Measurements from ENCODE around the gene SPTB. TPM values are rescaled to one million over a fixed set of nuclear protein-coding genes. Genes with fewer than 3 reads are reported as not detected.

The SPTB gene
- total and polyA plus RNA-seq, 9 of the 15 experiments (the other 6 are each of a cell fraction or from before 2014, with no cell fraction given), result 0.21 to 45.9 (median 11.7) TPM

GRCh38 chr14:64732066-64732465 is 147.6 kb downstream of the SPTB start (continued):
- TF ChIP-seq CBX8 (IDR thresholded peaks at IDR 0.05; ENCODE audit: borderline replicate concordance, extremely low read depth, low read depth, low read length, poor library complexity, severe bottlenecking), result no peak
- no peak for TF ChIP-seq NFE2 (IDR thresholded peaks at IDR 0.05; ENCODE audit: low read depth)

GRCh38 chr14:64731141-64731581 is 148.5 kb downstream of the SPTB start:
- H3K9ac ChIP-seq (ENCODE audit: insufficient read depth in 1 of 2, low read depth in 2 of 2, low read length in 2 of 2), result no peak overlapping the region
- in situ Hi-C loops (cut with MboI), result no loop called here
- H3K4me2 ChIP-seq (ENCODE audit: insufficient read depth, low read length), result no peak overlapping the region
- 2% methylated on average over 7 of the region's 15 CpGs for WGBS (ENCODE audit: insufficient coverage, low coverage, missing lambda C conversion rate)
- no peak overlapping the region for H3K4me3 ChIP-seq
- no peaks in the 10 kb centered on the region for H3K36me3 ChIP-seq (ENCODE audit: control insufficient read depth, insufficient read depth, low read length)
- H3K79me2 ChIP-seq (ENCODE audit: control insufficient read depth, insufficient read depth, low read length), result no peaks in the 10 kb centered on the region
- H3K9me1 ChIP-seq (ENCODE audit: control insufficient read depth, insufficient read depth, low read length), result no peaks in the 10 kb centered on the region
- no peaks in the 10 kb centered on the region for H3K4me1 ChIP-seq (replicated peaks in 1 of 2; ENCODE audit: control insufficient read depth in 2 of 2, insufficient read depth in 2 of 2, low read length in 2 of 2)
- intact Hi-C loops (cut with micrococcal nuclease), result no loop called here
- H4K20me1 ChIP-seq (replicated peaks; ENCODE audit: control insufficient read depth, insufficient read depth, low read length), result no peaks in the 10 kb centered on the region
- BruUV-seq (replicated peaks), result no TSS peak
- ATAC-seq (no peak), FAIRE-seq (no peak), DNase-seq (ENCODE audit: extremely low read depth in 1 of 4, low spot score in 3 of 4) (no peak)
- H3K9me3 ChIP-seq (replicated peaks; ENCODE audit: control insufficient read depth, insufficient read depth, low read depth, low read length), result no peaks in the 10 kb centered on the region
- ChIA-PET CTCF (ENCODE audit: low intra/inter-chr PET ratio) (no interaction called here), POLR2A (interaction anchor here (1.2 kb wide), 1 partner anchor 27 kb away, joined by 3 read pairs; the partner anchor contains the start of gene PLEKHG3)
- H3K27me3 ChIP-seq (ENCODE audit: control insufficient read depth in 2 of 2, insufficient read depth in 2 of 2, low read length in 2 of 2), result peaks cover 2 to 55% of the 10 kb centered on the region in 2 experiments; a peak in 3 of 5 replicates
- H3K27ac ChIP-seq (ENCODE audit: extremely low read depth, low read depth, low read length), result no peak overlapping the region
- no peak overlapping the region for H2AFZ ChIP-seq (ENCODE audit: low read depth, low read length)
- TF ChIP-seq ID3 (CRISPR knock-in tag; IDR thresholded peaks at IDR 0.05) (no peak), ID3 (tag; IDR thresholded peaks at IDR 0.05) (no peak), DPF2 (IDR thresholded peaks at IDR 0.05) (no peak), ARID2 (IDR thresholded peaks at IDR 0.05) (no peak), RBFOX2 (IDR thresholded peaks at IDR 0.05; ENCODE audit: low read depth, low read length) (no peak), BRCA1 (IDR thresholded peaks at IDR 0.05) (no peak), BRCA1 (CRISPR knock-in tag; IDR thresholded peaks at IDR 0.05) (no peak), FUS (optimal IDR thresholded peaks at IDR 0.05; ENCODE audit: low read depth, low read length) (no peak), SOX6 (IDR thresholded peaks at IDR 0.05) (no peak), MTA1 (IDR thresholded peaks at IDR 0.05; ENCODE audit: borderline replicate concordance) (no peak), SMARCA5 (IDR thresholded peaks at IDR 0.05) (no peak), CHD4 (IDR thresholded peaks at IDR 0.05; ENCODE audit: insufficient read depth, insufficient replicate concordance, low read depth, low read length, poor library complexity, severe bottlenecking) (no peak), TBL1XR1 (IDR thresholded peaks at IDR 0.05; ENCODE audit: low read length in 2 of 2) (no peak), KLF1 (tag; IDR thresholded peaks at IDR 0.05) (no peak), SFPQ (IDR thresholded peaks at IDR 0.05; ENCODE audit: low read depth, low read length) (no peak), C11orf30 (IDR thresholded peaks at IDR 0.05; ENCODE audit: low read depth) (no peak), SUPT5H (IDR thresholded peaks at IDR 0.05) (no peak), CBX2 (IDR thresholded peaks at IDR 0.05; ENCODE audit: insufficient read depth, low read length, poor library complexity, severe bottlenecking) (no peak)

All from K562 (cell line).